ENCODE data around the gene ADTRP. TPM values are rescaled to one million over a fixed set of nuclear protein-coding genes. Genes with fewer than 3 reads are reported as not detected.

The ADTRP gene
- total RNA-seq (under 1 TPM in 1 of 4 donors, not detected in 3; 0.36 TPM), polyA plus RNA-seq (10 to 100 TPM; 27.6 to 86.9 (median 34.7) TPM)

- 16 to 65% methylated on average over 8 of the region's 8 CpGs for WGBS, 2 donors
- Histone ChIP-seq H3K36me3 (no peaks in the 10 kb centered on the region), H3K9me3 (no peaks in the 10 kb centered on the region), H3K27ac (peak within 1 kb of the TSS in 1 of 4 donors; percentile 2), H3K4me1 (no peaks in the 10 kb centered on the region), H3K4me3 (no peak within 1 kb of the TSS), H3K27me3 (no peaks in the 10 kb centered on the region)
- no peak for TF ChIP-seq POLR2AphosphoS5 (IDR thresholded peaks at IDR 0.05)
- TF ChIP-seq, protein P1, sequence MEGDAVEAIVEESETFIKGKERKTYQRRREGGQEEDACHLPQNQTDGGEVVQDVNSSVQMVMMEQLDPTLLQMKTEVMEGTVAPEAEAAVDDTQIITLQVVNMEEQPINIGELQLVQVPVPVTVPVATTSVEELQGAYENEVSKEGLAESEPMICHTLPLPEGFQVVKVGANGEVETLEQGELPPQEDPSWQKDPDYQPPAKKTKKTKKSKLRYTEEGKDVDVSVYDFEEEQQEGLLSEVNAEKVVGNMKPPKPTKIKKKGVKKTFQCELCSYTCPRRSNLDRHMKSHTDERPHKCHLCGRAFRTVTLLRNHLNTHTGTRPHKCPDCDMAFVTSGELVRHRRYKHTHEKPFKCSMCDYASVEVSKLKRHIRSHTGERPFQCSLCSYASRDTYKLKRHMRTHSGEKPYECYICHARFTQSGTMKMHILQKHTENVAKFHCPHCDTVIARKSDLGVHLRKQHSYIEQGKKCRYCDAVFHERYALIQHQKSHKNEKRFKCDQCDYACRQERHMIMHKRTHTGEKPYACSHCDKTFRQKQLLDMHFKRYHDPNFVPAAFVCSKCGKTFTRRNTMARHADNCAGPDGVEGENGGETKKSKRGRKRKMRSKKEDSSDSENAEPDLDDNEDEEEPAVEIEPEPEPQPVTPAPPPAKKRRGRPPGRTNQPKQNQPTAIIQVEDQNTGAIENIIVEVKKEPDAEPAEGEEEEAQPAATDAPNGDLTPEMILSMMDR (IDR thresholded peaks at IDR 0.05): no peak
- no peak for TF ChIP-seq EP300 (IDR thresholded peaks at IDR 0.05)
- no peak for TF ChIP-seq POLR2A (IDR thresholded peaks at IDR 0.05)
- intact Hi-C loops (cut with DNase I): no loop called here
- DNase-seq: no peak
Measured at GRCh38 chr6:11778648-11779328, at the start of gene ADTRP. ADTRP (minus strand) TSS chr6:11778803; CDS start chr6:11778759, 44 bp downstream.

DNA sequence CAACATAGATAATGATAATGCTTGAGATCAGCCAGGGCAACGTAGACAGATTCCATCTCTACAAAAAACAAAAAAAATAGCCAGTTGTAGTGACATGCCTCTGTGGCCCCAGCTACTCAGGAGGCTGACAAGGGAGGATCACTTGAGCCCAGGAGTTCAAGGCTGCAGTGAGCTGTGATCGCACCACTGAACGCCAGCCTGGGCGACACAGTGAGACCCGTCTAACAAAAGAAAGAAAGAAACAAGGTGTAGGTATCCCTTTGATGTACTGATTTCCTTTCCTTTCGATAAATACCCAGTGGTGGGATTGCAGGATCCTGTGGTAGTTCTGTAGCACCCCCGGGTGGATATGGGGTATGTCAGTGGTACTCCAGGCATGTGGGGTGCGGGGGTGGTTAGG lies 48.2 kb upstream of the ADTRP start:
- H3K4me3 ChIP-seq: no peak overlapping the region
- H3K27me3 ChIP-seq: no peaks in the 10 kb centered on the region
- intact Hi-C loops (cut with DNase I): no loop called here
- no peak for TF ChIP-seq POLR2AphosphoS5 (IDR thresholded peaks at IDR 0.05)
- TF ChIP-seq, protein P1 (IDR thresholded peaks at IDR 0.05): no peak
- no peak for TF ChIP-seq POLR2A (IDR thresholded peaks at IDR 0.05)
- no peak for TF ChIP-seq EP300 (IDR thresholded peaks at IDR 0.05)
- H3K27ac ChIP-seq: no peak overlapping the region
- no peak for DNase-seq
- no peaks in the 10 kb centered on the region for H3K36me3 ChIP-seq
- 84 to 95% methylated on average over 8 of the region's 8 CpGs for WGBS, 2 donors
- no peaks in the 10 kb centered on the region for H3K9me3 ChIP-seq
- H3K4me1 ChIP-seq: no peaks in the 10 kb centered on the region

- H3K4me1 ChIP-seq: no peaks in the 10 kb centered on the region
- intact Hi-C loops (cut with DNase I): no loop called here
- no peak for TF ChIP-seq POLR2A (IDR thresholded peaks at IDR 0.05)
- TF ChIP-seq, protein P1 (IDR thresholded peaks at IDR 0.05): no peak
- no peak for TF ChIP-seq EP300 (IDR thresholded peaks at IDR 0.05)
- TF ChIP-seq POLR2AphosphoS5 (IDR thresholded peaks at IDR 0.05): no peak
- H3K4me3 ChIP-seq: no peak overlapping the region
- no peaks in the 10 kb centered on the region for H3K36me3 ChIP-seq
- H3K27me3 ChIP-seq: no peaks in the 10 kb centered on the region
- H3K9me3 ChIP-seq: no peaks in the 10 kb centered on the region
- DNase-seq: no peak
- no peak overlapping the region for H3K27ac ChIP-seq
- WGBS, 2 donors: 53 to 86% methylated on average over 4 of the region's 4 CpGs
Measured at GRCh38 chr6:11824986-11825385, 46.4 kb upstream of the ADTRP start.

DNA sequence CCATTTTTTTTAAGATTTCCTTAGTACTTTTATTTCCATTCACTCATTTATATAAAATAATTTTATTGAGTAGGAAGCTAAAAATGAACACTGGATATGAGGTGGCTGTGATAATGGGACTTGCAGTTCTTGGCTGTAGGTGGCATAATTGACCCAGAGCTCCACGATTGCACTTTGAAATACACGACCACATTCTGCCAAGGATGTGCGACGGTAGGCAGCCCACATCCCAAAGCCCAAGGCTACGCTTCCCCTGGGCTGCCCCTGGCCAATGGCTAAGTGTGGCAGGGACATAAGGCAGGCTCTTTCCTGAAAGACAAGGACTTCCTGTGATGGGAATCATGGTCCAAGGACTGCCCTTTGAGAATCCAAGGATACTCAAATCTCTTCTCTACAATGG lies 43.7 kb upstream of the ADTRP start:
- 55 to 69% methylated on average over 5 of the region's 5 CpGs for WGBS, 2 donors
- no peak for DNase-seq
- Histone ChIP-seq H3K27me3 (no peaks in the 10 kb centered on the region), H3K27ac (no peak overlapping the region), H3K4me3 (no peak overlapping the region), H3K4me1 (no peaks in the 10 kb centered on the region), H3K36me3 (no peaks in the 10 kb centered on the region), H3K9me3 (no peaks in the 10 kb centered on the region)
- TF ChIP-seq POLR2AphosphoS5 (IDR thresholded peaks at IDR 0.05) (no peak), POLR2A (IDR thresholded peaks at IDR 0.05) (no peak), EP300 (IDR thresholded peaks at IDR 0.05) (no peak)
- TF ChIP-seq, protein P1 (IDR thresholded peaks at IDR 0.05): no peak
- intact Hi-C loops (cut with DNase I): no loop called here

GRCh38 chr6:11821781-11822180 lies 43.2 kb upstream of the ADTRP start:
- 94% methylated on average over 3 of the region's 3 CpGs for WGBS, 2 donors
- no peaks in the 10 kb centered on the region for H3K27me3 ChIP-seq

More at GRCh38 chr6:11821781-11822180, 43.2 kb upstream of the ADTRP start:
- TF ChIP-seq EP300 (IDR thresholded peaks at IDR 0.05) (no peak), POLR2A (IDR thresholded peaks at IDR 0.05) (no peak), POLR2AphosphoS5 (IDR thresholded peaks at IDR 0.05) (no peak)
- TF ChIP-seq, protein P1 (IDR thresholded peaks at IDR 0.05): no peak
- Histone ChIP-seq H3K4me1 (no peaks in the 10 kb centered on the region), H3K4me3 (no peak overlapping the region), H3K27ac (no peak overlapping the region), H3K36me3 (no peaks in the 10 kb centered on the region), H3K9me3 (no peaks in the 10 kb centered on the region)
- no peak for DNase-seq
- intact Hi-C loops (cut with DNase I): no loop called here
